CD4-positive, alpha-beta memory T cell (primary cell): Measurements from ENCODE around the gene TMC3. TPM values are rescaled to one million over a fixed set of nuclear protein-coding genes. Genes with fewer than 3 reads are reported as not detected.

Experiments used
- CTCF ChIA-PET: fragments of 350-600 bp; sonication (Branson Sonifier 250); formaldehyde crosslinking; loops from one replicate; lab custom pipeline; 2021; ENCODE audit warnings: inconsistent platforms; ENCODE audit not compliant: partially characterized antibody; lab: Charles Lee
- POLR2A ChIA-PET: fragments of 350-600 bp; sonication (Branson Sonifier 250); formaldehyde crosslinking; loops from one replicate; lab custom pipeline; 2021; ENCODE audit not compliant: partially characterized antibody; lab: Charles Lee
- DNase-seq, 5 donors: peaks; one replicate each; pipeline versions ENCODE4 v3.0.0 to v3.0.0-alpha.2; 2020 to 2022; ENCODE audit warnings: mixed read lengths in 1 of 5
- H3K27ac ChIP-seq: one replicate; pipeline ENCODE4 v1.7.0; 2013; ENCODE audit warnings: low read depth, low read length
- H3K27me3 ChIP-seq: 2 replicates; pipeline ENCODE4 v1.7.0; 2013; ENCODE audit warnings: mild to moderate bottlenecking, low read length, moderate library complexity; ENCODE audit not compliant: insufficient read depth
- H3K36me3 ChIP-seq: 2 replicates; pipeline ENCODE4 v1.7.0; 2013; ENCODE audit warnings: mild to moderate bottlenecking, low read length, moderate library complexity; ENCODE audit not compliant: insufficient read depth
- H3K4me1 ChIP-seq: 2 replicates; pipeline ENCODE4 v1.7.0; 2013; ENCODE audit warnings: mild to moderate bottlenecking, low read length, moderate library complexity; ENCODE audit not compliant: insufficient read depth
- H3K4me3 ChIP-seq, 2 donors: one replicate each; pipeline ENCODE4 v1.7.0; 2013; ENCODE audit warnings: low read length in 2 of 2, mild to moderate bottlenecking in 1 of 2
- H3K9me3 ChIP-seq, 2 donors: one replicate each; pipeline ENCODE4 v1.7.0; 2013; ENCODE audit warnings: low read length in 2 of 2, control low read depth in 1 of 2; ENCODE audit not compliant: control insufficient read depth in 1 of 2
- H3K27ac Mint-ChIP-seq, 7 donors: one replicate each; pipeline ENCODE4 v1.8.0; 2020 to 2021; ENCODE audit warnings: mixed read lengths in 7 of 7, mild to moderate bottlenecking in 6 of 7, inconsistent platforms in 3 of 7, moderate library complexity in 3 of 7
- H3K27me3 Mint-ChIP-seq, 2 donors: one replicate each; pipeline ENCODE4 v1.8.0; 2020 to 2021; ENCODE audit warnings: mixed read lengths in 2 of 2
- H3K36me3 Mint-ChIP-seq, 2 donors: one replicate each; pipeline ENCODE4 v1.8.0; 2020 to 2021; ENCODE audit warnings: mixed read lengths in 2 of 2, inconsistent platforms in 1 of 2, mild to moderate bottlenecking in 1 of 2
- H3K4me1 Mint-ChIP-seq, 4 donors: one replicate each; pipeline ENCODE4 v1.8.0; 2020 to 2021; ENCODE audit warnings: mixed read lengths in 4 of 4, mild to moderate bottlenecking in 1 of 4
- H3K4me3 Mint-ChIP-seq, 8 donors: one replicate each; pipeline ENCODE4 v1.8.0; 2020 to 2021; ENCODE audit warnings: mixed read lengths in 8 of 8, mild to moderate bottlenecking in 7 of 8, moderate library complexity in 6 of 8, inconsistent platforms in 3 of 8
- H3K9me3 Mint-ChIP-seq, 8 donors: one replicate each; pipeline ENCODE4 v1.8.0; 2020 to 2021; ENCODE audit warnings: mixed read lengths in 8 of 8, mild to moderate bottlenecking in 5 of 8, inconsistent platforms in 3 of 8, moderate library complexity in 1 of 8
- intact Hi-C: fragments of 100-400 bp; cut with micrococcal nuclease; formaldehyde crosslinking; loops from one replicate; pipeline ENCODE4 v1.15.1; 2023
- polyA plus RNA-seq, 2 donors: library from polyadenylated mRNA; unstranded; fragments of 300-500 nt; fragmentation: Illumina TruSeq; gene quantifications; one replicate each; pipeline ENCODE4 v1.2.3, GENCODE V29; 2021
- total RNA-seq, 2 experiments: library from RNA; stranded (reverse); gene quantifications; one replicate each; pipeline ENCODE4 v1.2.3, GENCODE V29; 2021

Gene TMC3
- total and polyA plus RNA-seq, 4 experiments from 2014 or later, result 0.05 TPM; not detected in 3

- DNase-seq, result no peak
- CTCF ChIA-PET, result interaction anchor here (2.4 to 7.8 kb wide), 3 partner anchors 66 to 73 kb away, joined by 12 to 142 read pairs (median 58); no protein-coding TSS in a partner anchor
- no peak overlapping the region for H3K27ac ChIP-seq
- peaks cover 0 to 7% (median 2%) of the 10 kb centered on the region in 4 donors for H3K4me1 Mint-ChIP-seq
- H3K9me3 ChIP-seq, result no peaks in the 10 kb centered on the region
- intact Hi-C loops, result loop anchor here (10.0 kb wide), 2 partner anchors 55 to 185 kb away; no protein-coding TSS in a partner anchor
- no peaks in the 10 kb centered on the region for H3K9me3 Mint-ChIP-seq
- H3K4me1 ChIP-seq, result no peaks in the 10 kb centered on the region
- no peaks in the 10 kb centered on the region for H3K36me3 ChIP-seq
- POLR2A ChIA-PET, result no interaction called here
- H3K4me3 Mint-ChIP-seq, result no peak overlapping the region
- no peak overlapping the region for H3K4me3 ChIP-seq
- H3K27me3 Mint-ChIP-seq, result peaks cover 2 to 3% of the 10 kb centered on the region in 2 donors
- H3K27ac Mint-ChIP-seq, result no peak overlapping the region
- peaks cover 0 to 6% of the 10 kb centered on the region in 2 donors for H3K36me3 Mint-ChIP-seq
- H3K27me3 ChIP-seq, result no peaks in the 10 kb centered on the region
Measured at GRCh38 chr15:81339851-81340250, 34.2 kb downstream of the TMC3 start.

GRCh38 chr15:81339321-81339720 lies 34.7 kb downstream of the TMC3 start:
- H3K36me3 Mint-ChIP-seq, result peaks cover 0 to 6% of the 10 kb centered on the region in 2 donors
- Histone ChIP-seq H3K9me3 (no peaks in the 10 kb centered on the region), H3K27ac (no peak overlapping the region), H3K27me3 (no peaks in the 10 kb centered on the region), H3K4me1 (no peaks in the 10 kb centered on the region), H3K4me3 (no peak overlapping the region), H3K36me3 (no peaks in the 10 kb centered on the region)
- CTCF ChIA-PET, result interaction anchor here (2.4 to 7.8 kb wide), 3 partner anchors 65 to 73 kb away, joined by 12 to 142 read pairs (median 58); no protein-coding TSS in a partner anchor
- no peaks in the 10 kb centered on the region for H3K9me3 Mint-ChIP-seq
- POLR2A ChIA-PET, result no interaction called here
- intact Hi-C loops, result loop anchor here (10.0 kb wide), 2 partner anchors 55 to 185 kb away; no protein-coding TSS in a partner anchor
- no peak overlapping the region for H3K27ac Mint-ChIP-seq
- DNase-seq, result no peak
- peaks cover 0 to 2% of the 10 kb centered on the region in 2 donors for H3K27me3 Mint-ChIP-seq
- H3K4me1 Mint-ChIP-seq, result peaks cover 0 to 7% (median 2%) of the 10 kb centered on the region in 4 donors
- H3K4me3 Mint-ChIP-seq, result no peak overlapping the region

GRCh38 chr15:81338170-81339007 lies 35.6 kb downstream of the TMC3 start:
- intact Hi-C loops, result loop anchor here (10.0 kb wide), 2 partner anchors 56 to 184 kb away; no protein-coding TSS in a partner anchor
- Mint-ChIP-seq H3K36me3 (no peaks in the 10 kb centered on the region), H3K4me3 (no peak overlapping the region), H3K27me3 (peaks cover 0 to 2% of the 10 kb centered on the region in 2 donors), H3K27ac (no peak overlapping the region), H3K4me1 (peaks cover 0 to 7% (median 2%) of the 10 kb centered on the region in 4 donors), H3K9me3 (no peaks in the 10 kb centered on the region)
- Histone ChIP-seq H3K27me3 (no peaks in the 10 kb centered on the region), H3K27ac (no peak overlapping the region), H3K4me1 (no peaks in the 10 kb centered on the region), H3K36me3 (no peaks in the 10 kb centered on the region), H3K4me3 (no peak overlapping the region), H3K9me3 (no peaks in the 10 kb centered on the region)
- no peak for DNase-seq
- ChIA-PET POLR2A (interaction anchor here (1.0 kb wide), 1 partner anchor 11 kb away, joined by 3 read pairs; no protein-coding TSS in a partner anchor), CTCF (interaction anchor here (0.7 to 7.8 kb wide), 7 partner anchors 11 to 234 kb away, joined by 3 to 142 read pairs (median 9); no protein-coding TSS in a partner anchor)

GRCh38 chr15:81337713-81338157 lies 36.3 kb downstream of the TMC3 start:
- Mint-ChIP-seq H3K4me1 (peaks cover 0 to 7% (median 2%) of the 10 kb centered on the region in 4 donors), H3K27me3 (peaks cover 0 to 2% of the 10 kb centered on the region in 2 donors), H3K36me3 (no peaks in the 10 kb centered on the region), H3K27ac (no peak overlapping the region), H3K4me3 (no peak overlapping the region), H3K9me3 (no peaks in the 10 kb centered on the region)
- no peak for DNase-seq
- no peaks in the 10 kb centered on the region for H3K27me3 ChIP-seq
- H3K4me3 ChIP-seq, result no peak overlapping the region
- ChIA-PET POLR2A (interaction anchor here (1.0 to 1.3 kb wide), 4 partner anchors 10 to 62 kb away, joined by 3 to 4 read pairs (median 3); no protein-coding TSS in a partner anchor), CTCF (interaction anchor here (0.7 to 7.8 kb wide), 10 partner anchors 8 to 234 kb away, joined by 3 to 142 read pairs (median 6); no protein-coding TSS in a partner anchor)
- H3K9me3 ChIP-seq, result no peaks in the 10 kb centered on the region
- no peaks in the 10 kb centered on the region for H3K36me3 ChIP-seq
- H3K4me1 ChIP-seq, result no peaks in the 10 kb centered on the region
- intact Hi-C loops, result loop anchor here (10.0 kb wide), 2 partner anchors 57 to 183 kb away; no protein-coding TSS in a partner anchor
- no peak overlapping the region for H3K27ac ChIP-seq

- Mint-ChIP-seq H3K4me3 (no peak overlapping the region), H3K36me3 (no peaks in the 10 kb centered on the region), H3K27ac (no peak overlapping the region), H3K4me1 (peaks cover 0 to 7% (median 2%) of the 10 kb centered on the region in 4 donors), H3K9me3 (no peaks in the 10 kb centered on the region), H3K27me3 (peaks cover 0 to 2% of the 10 kb centered on the region in 2 donors)
- Histone ChIP-seq H3K4me3 (no peak overlapping the region), H3K9me3 (no peaks in the 10 kb centered on the region), H3K36me3 (no peaks in the 10 kb centered on the region), H3K27me3 (no peaks in the 10 kb centered on the region), H3K4me1 (no peaks in the 10 kb centered on the region), H3K27ac (no peak overlapping the region)
- ChIA-PET CTCF (interaction anchor here (0.6 to 7.8 kb wide), 23 partner anchors 9 to 229 kb away, joined by 3 to 142 read pairs (median 5); no protein-coding TSS in a partner anchor), POLR2A (interaction anchor here (1.0 to 1.3 kb wide), 5 partner anchors 10 to 62 kb away, joined by 3 to 4 read pairs (median 3); no protein-coding TSS in a partner anchor)
- intact Hi-C loops, result loop anchor here (10.0 kb wide), 2 partner anchors 58 to 182 kb away; no protein-coding TSS in a partner anchor
- no peak for DNase-seq
Measured at GRCh38 chr15:81337241-81337640, 36.8 kb downstream of the TMC3 start.

GRCh38 chr15:81336568-81336967 lies 37.4 kb downstream of the TMC3 start:
- Histone ChIP-seq H3K4me3 (no peak overlapping the region), H3K27ac (no peak overlapping the region), H3K36me3 (no peaks in the 10 kb centered on the region), H3K9me3 (no peaks in the 10 kb centered on the region), H3K4me1 (no peaks in the 10 kb centered on the region), H3K27me3 (no peaks in the 10 kb centered on the region)
- peak overlapping the region in 1 of 8 donors; percentile 17 for H3K4me3 Mint-ChIP-seq
- H3K4me1 Mint-ChIP-seq, result peaks cover 0 to 7% (median 2%) of the 10 kb centered on the region in 4 donors
- peak in 4 of 5 donors; percentile 31 to 54 (median 40) for DNase-seq
- no peaks in the 10 kb centered on the region for H3K36me3 Mint-ChIP-seq
- H3K27me3 Mint-ChIP-seq, result peaks cover 0 to 2% of the 10 kb centered on the region in 2 donors
- H3K9me3 Mint-ChIP-seq, result no peaks in the 10 kb centered on the region
- intact Hi-C loops, result loop anchor here (1.0 to 10.0 kb wide), 3 partner anchors 58 to 182 kb away; no protein-coding TSS in a partner anchor
- ChIA-PET CTCF (interaction anchor here (0.6 to 7.8 kb wide), 22 partner anchors 9 to 229 kb away, joined by 3 to 142 read pairs (median 6); no protein-coding TSS in a partner anchor), POLR2A (interaction anchor here (1.1 to 2.2 kb wide), 3 partner anchors 31 to 40 kb away, joined by 3 to 7 read pairs (median 4); no protein-coding TSS in a partner anchor)
- peak overlapping the region in 2 of 7 donors; percentile 28 to 77 for H3K27ac Mint-ChIP-seq
